Testis (tissue), 3 donors: Measurements from ENCODE around the gene DST. TPM values are rescaled to one million over a fixed set of nuclear protein-coding genes. Genes with fewer than 3 reads are reported as not detected.
"Not testable (repeated sequence)": the region's sequence is repeated elsewhere in the genome, so short reads cannot be mapped to it uniquely, and the experiment has no call there.

Experiments
- DNase-seq: peaks from one replicate; pipeline ENCODE4 v3.0.0-alpha.2; 2019
- H3K27ac ChIP-seq, 2 donors: fragments of 200-600 bp; sonication (generic); one replicate each; pipeline ENCODE4 v1.5.1; 2019
- H3K27me3 ChIP-seq: fragments of 200-600 bp; sonication (generic); one replicate; pipeline ENCODE4 v1.5.1; 2019
- H3K36me3 ChIP-seq: fragments of 200-600 bp; sonication (generic); one replicate; pipeline ENCODE4 v1.5.1; 2017; ENCODE audit warnings: low read depth; ENCODE audit errors: missing control alignments
- H3K4me1 ChIP-seq: fragments of 200-600 bp; sonication (generic); one replicate; pipeline ENCODE4 v1.5.1; 2019
- H3K4me3 ChIP-seq, 2 donors: fragments of 200-600 bp; sonication (generic); one replicate each; pipeline ENCODE4 v1.5.1; 2017 to 2019
- H3K9me3 ChIP-seq: fragments of 200-600 bp; sonication (generic); one replicate; pipeline ENCODE4 v1.5.1; 2017
- POLR2A ChIP-seq: fragments of 450-650 bp; IDR thresholded peaks from one replicate; pipeline ENCODE4 v1.6.1; 2017; ENCODE audit warnings: antibody characterized with exemption, mild to moderate bottlenecking, moderate library complexity
- WGBS, 2 donors: methylation state at CpG; one replicate each; pipeline ENCODE4 v1.1.5; 2018; 5-methylcytosine and 5-hydroxymethylcytosine counted together
- intact Hi-C: fragments of 100-400 bp; cut with DNase I; formaldehyde crosslinking; loops from one replicate; pipeline ENCODE4 v1.15.1; 2023; ENCODE audit warnings: low total_unique reads
- polyA plus RNA-seq: library from polyadenylated mRNA; stranded (reverse); fragments of 350-450 nt; fragmentation: Illumina TruSeq; extraction: RNeasy Lipid Tissue Mini Kit (QIAGEN cat#74804); gene quantifications from one replicate; pipeline ENCODE4 v1.2.3, GENCODE V29; 2014; ENCODE audit warnings: low read depth, low replicate concordance; ENCODE audit not compliant: insufficient read depth
- total RNA-seq, 2 donors: library from RNA; depleted of rRNA; stranded (reverse); fragments of >200 nt; gene quantifications; one replicate each; pipeline ENCODE4 v1.2.3, GENCODE V29; 2016
- TF ChIP-seq, protein P1 (sequence below), 3 experiments: fragments of 450-650 bp in 2 of 3; fragments of 200-600 bp in 1 of 3; sonication (generic) in 1 of 3; IDR thresholded peaks; one replicate each; pipeline ENCODE4 v1.5.1; 2016 to 2019; ENCODE audit warnings: antibody characterized with exemption in 3 of 3, mild to moderate bottlenecking in 2 of 3, moderate library complexity in 1 of 3

Gene DST
- total and polyA plus RNA-seq, 3 donors from 2014 or later, result 94.8 to 221 (median 175) TPM

GRCh38 chr6:56501993-56502392 is 140.7 kb downstream of the DST start:
- intact Hi-C loops, result no loop called here
- H3K36me3 ChIP-seq, result no peaks in the 10 kb centered on the region
- no peaks in the 10 kb centered on the region for H3K27me3 ChIP-seq
- DNase-seq, result no peak
- TF ChIP-seq, protein P1, sequence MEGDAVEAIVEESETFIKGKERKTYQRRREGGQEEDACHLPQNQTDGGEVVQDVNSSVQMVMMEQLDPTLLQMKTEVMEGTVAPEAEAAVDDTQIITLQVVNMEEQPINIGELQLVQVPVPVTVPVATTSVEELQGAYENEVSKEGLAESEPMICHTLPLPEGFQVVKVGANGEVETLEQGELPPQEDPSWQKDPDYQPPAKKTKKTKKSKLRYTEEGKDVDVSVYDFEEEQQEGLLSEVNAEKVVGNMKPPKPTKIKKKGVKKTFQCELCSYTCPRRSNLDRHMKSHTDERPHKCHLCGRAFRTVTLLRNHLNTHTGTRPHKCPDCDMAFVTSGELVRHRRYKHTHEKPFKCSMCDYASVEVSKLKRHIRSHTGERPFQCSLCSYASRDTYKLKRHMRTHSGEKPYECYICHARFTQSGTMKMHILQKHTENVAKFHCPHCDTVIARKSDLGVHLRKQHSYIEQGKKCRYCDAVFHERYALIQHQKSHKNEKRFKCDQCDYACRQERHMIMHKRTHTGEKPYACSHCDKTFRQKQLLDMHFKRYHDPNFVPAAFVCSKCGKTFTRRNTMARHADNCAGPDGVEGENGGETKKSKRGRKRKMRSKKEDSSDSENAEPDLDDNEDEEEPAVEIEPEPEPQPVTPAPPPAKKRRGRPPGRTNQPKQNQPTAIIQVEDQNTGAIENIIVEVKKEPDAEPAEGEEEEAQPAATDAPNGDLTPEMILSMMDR (IDR thresholded peaks at IDR 0.05), result no peak
- no peak for TF ChIP-seq POLR2A
- H3K9me3 ChIP-seq, result no peaks in the 10 kb centered on the region
- no peak overlapping the region for H3K4me3 ChIP-seq
- no peak overlapping the region for H3K27ac ChIP-seq
- no peaks in the 10 kb centered on the region for H3K4me1 ChIP-seq

- no peaks in the 10 kb centered on the region for H3K9me3 ChIP-seq
- no peaks in the 10 kb centered on the region for H3K27me3 ChIP-seq
- no peaks in the 10 kb centered on the region for H3K4me1 ChIP-seq
- H3K4me3 ChIP-seq, result no peak overlapping the region
- DNase-seq, result no peak
- no peak overlapping the region for H3K27ac ChIP-seq
- H3K36me3 ChIP-seq, result no peaks in the 10 kb centered on the region
- TF ChIP-seq, protein P1 (IDR thresholded peaks at IDR 0.05), result no peak
- no peak for TF ChIP-seq POLR2A
- intact Hi-C loops, result no loop called here
Measured at GRCh38 chr6:56499095-56499494, 143.6 kb downstream of the DST start.

DNA sequence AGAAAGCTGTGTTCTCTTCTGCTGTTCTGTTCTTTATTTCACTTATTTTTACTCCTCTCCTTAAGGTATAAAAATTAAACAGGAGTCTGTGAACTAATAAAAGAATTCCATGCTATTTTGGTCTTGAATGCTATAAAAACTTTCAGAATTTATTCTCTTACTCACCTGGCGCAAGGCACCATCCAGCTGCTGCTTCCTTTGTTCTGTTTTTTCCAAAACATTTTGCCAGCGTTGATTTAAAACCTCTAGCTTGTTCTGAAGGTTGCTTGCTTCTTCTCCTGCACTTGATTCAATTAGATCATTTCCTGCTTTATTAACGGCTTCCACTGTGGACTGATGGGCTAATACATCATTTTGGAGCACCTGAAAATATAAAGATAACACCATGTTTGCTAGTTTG is 145.0 kb downstream of the DST start:
- Histone ChIP-seq H3K27ac (no peak overlapping the region), H3K4me1 (no peaks in the 10 kb centered on the region), H3K27me3 (no peaks in the 10 kb centered on the region), H3K36me3 (no peaks in the 10 kb centered on the region), H3K9me3 (no peaks in the 10 kb centered on the region), H3K4me3 (no peak overlapping the region)
- TF ChIP-seq, protein P1 (IDR thresholded peaks at IDR 0.05), result no peak
- no peak for TF ChIP-seq POLR2A
- DNase-seq, result no peak
- 71 to 83% methylated on average over 3 of the region's 3 CpGs for WGBS, 2 donors
- intact Hi-C loops, result no loop called here

GRCh38 chr6:56497240-56497639 is 145.4 kb downstream of the DST start:
- no peak for DNase-seq
- H3K27ac ChIP-seq, result no peak overlapping the region
- H3K27me3 ChIP-seq, result no peaks in the 10 kb centered on the region
- H3K4me3 ChIP-seq, result no peak overlapping the region
- no peak for TF ChIP-seq POLR2A
- TF ChIP-seq, protein P1 (IDR thresholded peaks at IDR 0.05), result no peak
- no peaks in the 10 kb centered on the region for H3K4me1 ChIP-seq
- no peaks in the 10 kb centered on the region for H3K36me3 ChIP-seq
- 94 to 96% methylated on average over 7 of the region's 7 CpGs for WGBS, 2 donors
- H3K9me3 ChIP-seq, result no peaks in the 10 kb centered on the region
- intact Hi-C loops, result no loop called here

DNA sequence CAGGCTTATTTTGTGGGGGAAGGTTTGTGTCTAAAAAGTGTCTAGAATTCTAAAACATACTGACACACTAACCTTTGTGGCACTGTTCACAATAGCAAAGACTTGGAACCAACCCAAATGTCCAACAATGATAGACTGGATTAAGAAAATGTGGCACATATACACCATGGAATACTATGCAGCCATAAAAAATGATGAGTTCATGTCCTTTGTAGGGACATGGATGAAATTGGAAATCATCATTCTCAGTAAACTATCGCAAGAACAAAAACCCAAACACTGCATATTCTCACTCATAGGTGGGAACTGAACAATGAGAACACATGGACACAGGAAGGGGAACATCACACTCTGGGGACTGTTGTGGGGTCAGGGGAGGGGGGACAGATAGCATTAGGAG is 146.0 kb downstream of the DST start:
- H3K36me3 ChIP-seq, H3K27me3 ChIP-seq, H3K4me3 ChIP-seq, H3K27ac ChIP-seq, H3K9me3 ChIP-seq, DNase-seq, H3K4me1 ChIP-seq, intact Hi-C loops: not testable (repeated sequence)
- WGBS, 2 donors, result 100% methylated on average over 1 of the region's 1 CpG
